ENCODE results near the gene BTG4.

BTG4 gene

GRCh38 chr11:111535281-111535680 lies 23.1 kb upstream of the BTG4 start:
- FAIRE-seq, result no peak

GRCh38 chr11:111532365-111532709 lies 20.2 kb upstream of the BTG4 start:
- FAIRE-seq, result no peak

GRCh38 chr11:111531687-111532364 lies 19.6 kb upstream of the BTG4 start:
- FAIRE-seq, result no peak

- FAIRE-seq, result no peak
Measured at GRCh38 chr11:111531136-111531535, 18.9 kb upstream of the BTG4 start.

- no peak for FAIRE-seq
Measured at GRCh38 chr11:111530091-111530490, 17.9 kb upstream of the BTG4 start.

GRCh38 chr11:111528557-111528956 lies 16.4 kb upstream of the BTG4 start:
- no peak for FAIRE-seq

- FAIRE-seq, result no peak
Measured at GRCh38 chr11:111527279-111527678, 15.1 kb upstream of the BTG4 start.

GRCh38 chr11:111526501-111526900 lies 14.3 kb upstream of the BTG4 start:
- no peak for FAIRE-seq

GRCh38 chr11:111525456-111525855 lies 13.3 kb upstream of the BTG4 start:
- FAIRE-seq, result no peak

GRCh38 chr11:111524056-111524455 lies 11.9 kb upstream of the BTG4 start:
- no peak for FAIRE-seq

- no peak for FAIRE-seq
Measured at GRCh38 chr11:111523343-111523742, 11.2 kb upstream of the BTG4 start.

GRCh38 chr11:111522426-111522825 lies 10.2 kb upstream of the BTG4 start:
- FAIRE-seq, result no peak

GRCh38 chr11:111521135-111521534 lies 8.9 kb upstream of the BTG4 start:
- no peak for FAIRE-seq

GRCh38 chr11:111520560-111520959 lies 8.4 kb upstream of the BTG4 start:
- FAIRE-seq, result no peak

GRCh38 chr11:111518668-111519067 lies 6.5 kb upstream of the BTG4 start:
- no peak for FAIRE-seq

GRCh38 chr11:111515591-111515990 lies 3.4 kb upstream of the BTG4 start:
- FAIRE-seq, result no peak

GRCh38 chr11:111514216-111515031 lies 2.2 kb upstream of the BTG4 start, which contains the start of gene HOATZ:
TSS of gene HOATZ (plus strand) at chr11:111514778. CDS start at chr11:111514785, 7 bp downstream.
- no peak for FAIRE-seq

- FAIRE-seq, result no peak
Measured at GRCh38 chr11:111513240-111513605, 1.0 kb upstream of the BTG4 start.

GRCh38 chr11:111510311-111510710 lies 1.9 kb downstream of the BTG4 start:
- FAIRE-seq, result no peak

- FAIRE-seq, result no peak
Measured at GRCh38 chr11:111502611-111503010, 9.6 kb downstream of the BTG4 start.

GRCh38 chr11:111500481-111500880 lies 11.7 kb downstream of the BTG4 start:
- FAIRE-seq, result no peak

GRCh38 chr11:111499483-111499882 lies 12.7 kb downstream of the BTG4 start:
- no peak for FAIRE-seq

GRCh38 chr11:111494040-111494439 lies 18.1 kb downstream of the BTG4 start:
- no peak for FAIRE-seq

GRCh38 chr11:111490496-111490895 lies 21.7 kb downstream of the BTG4 start:
- FAIRE-seq, result no peak

- FAIRE-seq, result no peak
Measured at GRCh38 chr11:111483431-111483830, 28.8 kb downstream of the BTG4 start.

Measured in G401.6 (cell line).